Epithelial cell of esophagus (primary cell): Measurements from ENCODE around the gene IPO5.

Experiments
- DNase-seq: peaks from one replicate; pipeline ENCODE4 v3.0.0; 2010; ENCODE audit warnings: low read depth
- H3K4me3 ChIP-seq: 2 replicates; pipeline ENCODE4 v1.5.1; 2011; ENCODE audit warnings: mild to moderate bottlenecking, low read length, control low read depth
- TF ChIP-seq, protein P1 (sequence below): IDR thresholded peaks from 2 replicates; pipeline ENCODE4 v1.5.1; 2011; ENCODE audit warnings: low read depth, mild to moderate bottlenecking, low read length, control low read depth, inconsistent platforms; ENCODE audit not compliant: insufficient read depth; ENCODE audit errors: missing control alignments

The IPO5 gene

DNA sequence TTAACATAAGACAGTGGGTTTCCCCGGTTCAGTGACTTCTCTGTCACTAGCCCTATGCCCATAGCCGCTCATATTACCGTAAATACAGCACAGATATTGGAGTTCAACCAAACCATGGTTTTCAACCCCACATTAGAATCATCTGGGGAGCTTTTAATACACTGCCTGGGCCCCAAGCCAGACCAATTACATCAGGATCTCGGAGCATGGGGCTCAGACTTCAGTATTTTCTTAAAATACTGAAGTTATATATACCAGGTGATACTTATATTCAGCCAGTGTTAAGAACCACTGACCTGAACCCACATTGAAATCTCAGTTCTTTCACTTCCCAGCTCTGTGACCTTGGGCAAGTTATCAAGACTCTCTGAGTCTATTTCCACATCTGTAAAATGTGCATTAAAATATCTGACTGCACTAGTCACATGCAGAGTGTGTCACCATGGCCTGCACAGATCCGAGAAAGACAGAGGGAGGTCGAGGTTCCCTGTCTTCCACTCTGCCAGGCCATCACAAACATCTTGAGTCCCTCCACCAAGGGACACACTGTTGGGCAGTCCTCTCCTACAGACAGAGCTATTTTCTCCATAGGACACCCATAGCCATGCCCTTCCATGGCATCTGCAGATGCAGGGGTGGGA lies 32.2 kb upstream of the IPO5 start:
- DNase-seq = no peak
- H3K4me3 ChIP-seq = no peak overlapping the region
- TF ChIP-seq, protein P1, sequence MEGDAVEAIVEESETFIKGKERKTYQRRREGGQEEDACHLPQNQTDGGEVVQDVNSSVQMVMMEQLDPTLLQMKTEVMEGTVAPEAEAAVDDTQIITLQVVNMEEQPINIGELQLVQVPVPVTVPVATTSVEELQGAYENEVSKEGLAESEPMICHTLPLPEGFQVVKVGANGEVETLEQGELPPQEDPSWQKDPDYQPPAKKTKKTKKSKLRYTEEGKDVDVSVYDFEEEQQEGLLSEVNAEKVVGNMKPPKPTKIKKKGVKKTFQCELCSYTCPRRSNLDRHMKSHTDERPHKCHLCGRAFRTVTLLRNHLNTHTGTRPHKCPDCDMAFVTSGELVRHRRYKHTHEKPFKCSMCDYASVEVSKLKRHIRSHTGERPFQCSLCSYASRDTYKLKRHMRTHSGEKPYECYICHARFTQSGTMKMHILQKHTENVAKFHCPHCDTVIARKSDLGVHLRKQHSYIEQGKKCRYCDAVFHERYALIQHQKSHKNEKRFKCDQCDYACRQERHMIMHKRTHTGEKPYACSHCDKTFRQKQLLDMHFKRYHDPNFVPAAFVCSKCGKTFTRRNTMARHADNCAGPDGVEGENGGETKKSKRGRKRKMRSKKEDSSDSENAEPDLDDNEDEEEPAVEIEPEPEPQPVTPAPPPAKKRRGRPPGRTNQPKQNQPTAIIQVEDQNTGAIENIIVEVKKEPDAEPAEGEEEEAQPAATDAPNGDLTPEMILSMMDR = no peak

DNA sequence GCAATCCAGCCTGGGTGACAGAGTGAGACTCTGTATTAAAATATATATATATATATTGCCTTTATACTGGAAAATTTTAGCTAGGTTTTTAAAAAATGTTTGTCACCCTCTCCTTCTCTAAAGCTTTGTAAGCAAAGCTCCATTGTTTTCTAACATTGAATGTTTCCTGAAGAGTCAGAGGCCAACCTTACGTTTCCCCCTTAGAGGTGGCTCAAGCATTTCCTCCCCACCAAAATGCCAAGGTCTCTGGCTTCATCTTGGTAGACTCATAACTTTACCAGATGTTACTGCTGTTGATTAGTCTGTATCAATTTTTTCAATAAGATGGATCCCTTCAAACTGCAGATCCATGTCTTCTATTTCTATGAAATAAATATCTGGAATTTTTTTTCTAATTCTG lies 25.2 kb upstream of the IPO5 start:
- DNase-seq = no peak
- no peak overlapping the region for H3K4me3 ChIP-seq
- TF ChIP-seq, protein P1 = no peak

DNA sequence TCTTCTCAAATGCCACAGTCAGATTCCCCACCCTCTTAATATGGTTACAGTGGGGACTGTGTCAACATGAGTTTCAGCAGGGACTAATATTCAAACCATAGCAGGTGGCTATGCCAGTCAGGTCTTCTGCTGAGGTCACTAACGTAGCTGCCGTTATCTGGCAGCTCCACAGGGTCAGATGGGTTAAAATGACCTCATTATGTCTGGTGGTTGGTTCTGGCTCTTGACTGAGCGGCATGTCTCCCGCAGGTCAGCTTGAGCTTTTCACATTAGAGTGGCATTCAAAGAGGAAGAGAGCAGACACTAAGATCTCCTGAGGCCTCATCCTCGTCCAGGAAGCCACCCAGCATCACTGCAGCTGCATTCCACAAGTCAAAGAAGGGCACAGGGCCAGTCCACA lies 21.4 kb upstream of the IPO5 start:
- TF ChIP-seq, protein P1 = no peak
- H3K4me3 ChIP-seq = no peak overlapping the region
- DNase-seq = no peak

DNA sequence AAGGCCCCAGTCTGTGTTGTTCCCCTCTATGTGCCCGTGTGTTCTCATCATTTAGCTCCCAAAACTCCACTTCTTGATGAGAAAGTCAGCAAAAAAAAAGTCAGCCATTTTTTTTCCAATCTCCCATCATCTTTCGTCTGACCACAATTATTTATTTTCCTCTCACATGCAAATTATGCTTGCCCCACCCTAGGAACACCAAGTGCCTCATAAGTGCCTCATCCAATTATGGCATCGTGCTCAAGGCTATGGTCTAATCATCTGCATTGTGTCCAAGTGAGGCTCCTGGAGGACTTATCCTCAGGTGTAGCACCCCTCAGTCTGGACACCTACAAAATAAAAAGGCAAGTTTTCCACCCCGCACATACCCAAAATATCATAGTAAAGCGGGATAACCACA lies 20.8 kb upstream of the IPO5 start:
- H3K4me3 ChIP-seq = no peak overlapping the region
- TF ChIP-seq, protein P1 = no peak
- DNase-seq = no peak

DNA sequence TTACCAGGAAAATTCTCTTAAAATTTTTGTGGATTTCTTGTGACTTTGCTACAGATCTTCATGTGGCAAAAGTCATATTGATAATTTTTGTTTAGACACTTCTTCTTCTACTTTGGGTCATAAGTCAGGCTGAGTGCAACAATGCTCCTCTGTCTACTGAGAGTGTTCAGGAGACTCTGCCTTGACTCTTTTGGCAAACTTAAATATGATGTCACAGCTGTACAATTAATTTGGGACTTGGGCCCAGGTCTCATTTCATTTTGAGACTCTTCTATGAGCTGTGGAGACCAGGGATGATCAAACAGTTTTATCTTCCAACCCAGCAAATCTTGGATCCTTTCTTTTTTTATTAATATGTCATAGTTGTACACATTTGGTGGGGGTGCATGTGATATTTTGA lies 19.7 kb upstream of the IPO5 start:
- no peak overlapping the region for H3K4me3 ChIP-seq
- no peak for DNase-seq
- TF ChIP-seq, protein P1 = no peak

DNA sequence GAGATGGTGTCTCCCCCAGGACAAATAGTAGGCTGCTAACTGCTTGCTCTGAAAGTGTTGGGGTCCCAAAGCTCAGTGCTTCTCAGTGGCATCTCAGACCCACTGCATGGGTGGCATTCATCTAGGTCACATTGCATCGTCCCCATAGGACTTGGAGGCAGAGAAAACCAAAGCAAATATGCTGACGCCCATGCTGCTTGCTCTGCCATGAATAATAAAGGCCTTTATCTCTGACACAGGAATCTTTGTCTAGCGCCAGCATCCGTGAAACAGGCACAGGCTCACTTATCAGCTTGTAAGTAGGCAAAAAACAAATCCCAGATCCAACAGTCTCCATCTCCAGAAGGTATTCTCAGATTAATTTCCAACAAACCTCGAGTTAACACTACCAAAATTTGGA lies 18.9 kb upstream of the IPO5 start:
- DNase-seq = no peak
- H3K4me3 ChIP-seq = no peak overlapping the region
- TF ChIP-seq, protein P1 = no peak

DNA sequence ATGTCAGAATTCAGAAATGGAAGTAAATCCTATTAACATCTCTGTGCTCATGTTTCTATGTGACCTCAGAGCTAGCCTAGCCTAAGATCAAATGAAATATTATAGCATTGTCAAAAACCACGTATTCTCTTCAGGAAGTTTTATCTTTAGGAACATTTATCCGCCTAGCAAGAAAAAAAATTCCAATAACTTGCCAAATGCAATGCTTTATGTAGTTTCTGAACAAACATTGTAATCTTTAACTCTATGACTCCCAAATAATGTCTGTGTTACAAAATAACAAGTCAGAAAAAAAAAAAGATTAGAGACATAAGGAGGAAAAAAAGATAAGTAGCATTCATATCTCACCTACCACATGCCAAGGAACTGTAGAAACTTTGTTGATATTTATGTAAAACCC lies 18.4 kb upstream of the IPO5 start:
- no peak overlapping the region for H3K4me3 ChIP-seq
- no peak for DNase-seq
- TF ChIP-seq, protein P1 = no peak
